Ishikawa (cell line): ENCODE data around the gene WWOX.

ENCODE experiments used
- CEBPB ChIP-seq: IDR thresholded peaks from 2 replicates; pipeline ENCODE4 v1.6.1; 2012
- EGR1 ChIP-seq: IDR thresholded peaks from 2 replicates; pipeline ENCODE4 v1.6.1; 2012
- EP300 ChIP-seq: IDR thresholded peaks from 2 replicates; pipeline ENCODE4 v1.6.1; 2012; ENCODE audit warnings: borderline replicate concordance
- RAD21 ChIP-seq: IDR thresholded peaks from 2 replicates; pipeline ENCODE4 v1.6.1; 2012; ENCODE audit warnings: low read depth
- TAF1 ChIP-seq: IDR thresholded peaks from 2 replicates; pipeline ENCODE4 v1.6.1; 2012; ENCODE audit warnings: low read depth, mild to moderate bottlenecking
- TCF12 ChIP-seq: IDR thresholded peaks from 2 replicates; pipeline ENCODE4 v1.6.1; 2012; ENCODE audit warnings: low read depth
- TF ChIP-seq, protein P1 (sequence below): IDR thresholded peaks from 2 replicates; pipeline ENCODE4 v1.6.1; 2012

DNA sequence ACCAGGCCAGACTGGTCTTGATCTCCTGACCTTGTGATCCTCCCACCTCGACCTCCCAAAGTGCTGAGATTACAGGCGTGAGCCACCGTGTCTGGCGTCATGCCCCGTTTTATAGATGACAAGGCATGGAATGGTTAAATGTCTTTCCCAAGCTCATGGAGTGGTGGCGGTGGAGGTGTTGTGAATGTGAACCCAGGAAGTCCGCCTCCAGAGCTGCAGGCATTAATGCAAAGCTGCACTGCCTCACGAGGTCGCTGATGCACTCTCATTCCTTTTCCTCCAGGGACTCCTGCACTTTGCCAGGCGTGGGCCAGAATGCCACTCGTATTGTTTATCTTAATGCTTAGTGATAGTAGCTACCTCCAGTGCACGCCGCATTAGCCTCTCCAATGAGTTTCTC, 149.6 kb downstream of the WWOX start:
- TF ChIP-seq TCF12 = no peak
- TF ChIP-seq CEBPB = no peak
- TF ChIP-seq, protein P1, sequence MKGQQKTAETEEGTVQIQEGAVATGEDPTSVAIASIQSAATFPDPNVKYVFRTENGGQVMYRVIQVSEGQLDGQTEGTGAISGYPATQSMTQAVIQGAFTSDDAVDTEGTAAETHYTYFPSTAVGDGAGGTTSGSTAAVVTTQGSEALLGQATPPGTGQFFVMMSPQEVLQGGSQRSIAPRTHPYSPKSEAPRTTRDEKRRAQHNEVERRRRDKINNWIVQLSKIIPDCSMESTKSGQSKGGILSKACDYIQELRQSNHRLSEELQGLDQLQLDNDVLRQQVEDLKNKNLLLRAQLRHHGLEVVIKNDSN = no peak
- no peak for TF ChIP-seq EP300
- no peak for TF ChIP-seq RAD21
- no peak for TF ChIP-seq TAF1
- TF ChIP-seq EGR1 = no peak
